H9 (cell line): ENCODE data around the gene COL18A1. TPM values are rescaled to one million over a fixed set of nuclear protein-coding genes. Genes with fewer than 3 reads are reported as not detected.

Experiments used
- DNase-seq: peaks from one replicate; pipeline ENCODE4 v3.0.0-alpha.2; 2017
- H2AFZ ChIP-seq: one replicate; pipeline ENCODE4 v1.6.1; 2013; ENCODE audit warnings: mild to moderate bottlenecking, low read length, control low read depth, moderate library complexity
- H2AK5ac ChIP-seq: 2 replicates; pipeline ENCODE4 v1.6.1; 2013; ENCODE audit warnings: low read length, control low read depth, mixed read lengths; ENCODE audit not compliant: insufficient read length
- H2BK120ac ChIP-seq: one replicate; pipeline ENCODE4 v1.6.1; 2013; ENCODE audit warnings: low read depth, mild to moderate bottlenecking, low read length, control low read depth, inconsistent platforms; ENCODE audit not compliant: poor library complexity, severe bottlenecking
- H2BK12ac ChIP-seq: 2 replicates; pipeline ENCODE4 v1.6.1; 2013; ENCODE audit warnings: low read length, control low read depth, mixed read lengths, low read depth; ENCODE audit not compliant: insufficient read length
- H2BK15ac ChIP-seq: 2 replicates; pipeline ENCODE4 v1.6.1; 2013; ENCODE audit warnings: low read depth, low read length, control low read depth
- H2BK20ac ChIP-seq: one replicate; pipeline ENCODE4 v1.6.1; 2013; ENCODE audit warnings: low read depth, mild to moderate bottlenecking, low read length, control low read depth, inconsistent platforms; ENCODE audit not compliant: poor library complexity, severe bottlenecking
- H2BK5ac ChIP-seq: 2 replicates; pipeline ENCODE4 v1.6.1; 2013; ENCODE audit warnings: low read length, control low read depth, mixed read lengths; ENCODE audit not compliant: insufficient read length
- H3K14ac ChIP-seq: 2 replicates; pipeline ENCODE4 v1.6.1; 2013; ENCODE audit warnings: low read length, control low read depth; ENCODE audit not compliant: insufficient read depth
- H3K18ac ChIP-seq: 2 replicates; pipeline ENCODE4 v1.6.1; 2013; ENCODE audit warnings: low read depth, mild to moderate bottlenecking, mixed read lengths, low read length, control low read depth; ENCODE audit not compliant: insufficient read length
- H3K23ac ChIP-seq: 2 replicates; pipeline ENCODE4 v1.6.1; 2013; ENCODE audit warnings: low read length, control low read depth, mixed read lengths, low read depth; ENCODE audit not compliant: insufficient read length
- H3K23me2 ChIP-seq: 2 replicates; pipeline ENCODE4 v1.6.1; 2013; ENCODE audit warnings: low read depth, mild to moderate bottlenecking, mixed read lengths, low read length, control low read depth; ENCODE audit not compliant: insufficient read length, poor library complexity, severe bottlenecking
- H3K27ac ChIP-seq: 2 replicates; pipeline ENCODE4 v1.5.1; 2013; ENCODE audit warnings: low read length, control low read depth, mixed read lengths, low read depth; ENCODE audit not compliant: insufficient read length
- H3K27me3 ChIP-seq: 2 replicates; pipeline ENCODE4 v1.6.1; 2013; ENCODE audit warnings: low read length, control low read depth, inconsistent platforms; ENCODE audit not compliant: insufficient read depth
- H3K4ac ChIP-seq: 2 replicates; pipeline ENCODE4 v1.6.1; 2013; ENCODE audit warnings: low read depth, mild to moderate bottlenecking, control low read depth, inconsistent platforms, low read length, moderate library complexity
- H3K4me1 ChIP-seq: 2 replicates; pipeline ENCODE4 v1.6.1; 2013; ENCODE audit warnings: low read length, control low read depth, inconsistent platforms; ENCODE audit not compliant: insufficient read depth
- H3K4me2 ChIP-seq: 2 replicates; pipeline ENCODE4 v1.6.1; 2013; ENCODE audit warnings: low read length, control low read depth, mixed read lengths; ENCODE audit not compliant: insufficient read length, insufficient read depth
- H3K56ac ChIP-seq: 2 replicates; pipeline ENCODE4 v1.6.1; 2013; ENCODE audit warnings: low read depth, mild to moderate bottlenecking, mixed read lengths, low read length, control low read depth; ENCODE audit not compliant: insufficient read length
- H3K79me1 ChIP-seq: 2 replicates; pipeline ENCODE4 v1.6.1; 2013; ENCODE audit warnings: low read depth, mild to moderate bottlenecking, moderate library complexity, low read length, control low read depth, inconsistent platforms; ENCODE audit not compliant: insufficient read depth, poor library complexity, severe bottlenecking
- H3K79me2 ChIP-seq: 2 replicates; pipeline ENCODE4 v1.6.1; 2013; ENCODE audit warnings: low read length, control low read depth, inconsistent platforms; ENCODE audit not compliant: insufficient read depth
- H3K9ac ChIP-seq: 2 replicates; pipeline ENCODE4 v1.6.1; 2013; ENCODE audit warnings: low read length, control low read depth, mixed read lengths; ENCODE audit not compliant: insufficient read length; ENCODE audit errors: extremely low read depth
- H3K9me3 ChIP-seq: one replicate; pipeline ENCODE4 v1.6.1; 2013; ENCODE audit warnings: low read depth, low read length, inconsistent platforms; ENCODE audit not compliant: control insufficient read depth
- H3T11ph ChIP-seq: one replicate; pipeline ENCODE4 v1.6.1; 2013; ENCODE audit warnings: mild to moderate bottlenecking, low read length, control low read depth, inconsistent platforms
- H4K20me1 ChIP-seq: one replicate; pipeline ENCODE4 v1.6.1; 2013; ENCODE audit not compliant: control insufficient read depth, insufficient read length, insufficient read depth
- H4K5ac ChIP-seq: 2 replicates; pipeline ENCODE4 v1.6.1; 2013; ENCODE audit warnings: low read depth, mild to moderate bottlenecking, mixed read lengths, low read length, control low read depth; ENCODE audit not compliant: insufficient read length
- H4K8ac ChIP-seq: replicated peaks from 2 replicates; pipeline ENCODE4 v1.6.1; 2013; ENCODE audit warnings: low read length, control low read depth, mixed read lengths, low read depth; ENCODE audit not compliant: insufficient read length
- H4K91ac ChIP-seq: 2 replicates; pipeline ENCODE4 v1.6.1; 2013; ENCODE audit warnings: low read depth, mild to moderate bottlenecking, moderate library complexity, mixed read lengths, low read length, control low read depth; ENCODE audit not compliant: insufficient read length
- H3K27ac Mint-ChIP-seq, 3 experiments: 2 replicates in 2 of 3; 3 replicates in 1 of 3; pipeline ENCODE4 v1.8.0; 2020 to 2021; ENCODE audit warnings: mixed read lengths in 3 of 3, mild to moderate bottlenecking in 1 of 3, moderate library complexity in 1 of 3
- H3K27me3 Mint-ChIP-seq: 2 replicates; pipeline ENCODE4 v1.8.0; 2021; ENCODE audit warnings: low read depth, mild to moderate bottlenecking, moderate library complexity, mixed read lengths
- H3K36me3 Mint-ChIP-seq, 3 experiments: 2 replicates in 2 of 3; 3 replicates in 1 of 3; pipeline ENCODE4 v1.8.0; 2020 to 2021; ENCODE audit warnings: low read depth in 3 of 3, mixed read lengths in 3 of 3; ENCODE audit not compliant: insufficient read depth in 1 of 3
- H3K4me1 Mint-ChIP-seq, 2 experiments: 2 replicates each; pipeline ENCODE4 v1.8.0; 2020; ENCODE audit warnings: mixed read lengths in 2 of 2
- H3K4me3 Mint-ChIP-seq, 2 experiments: 2 replicates in 1 of 2; 3 replicates in 1 of 2; pipeline ENCODE4 v1.8.0; 2020 to 2021; ENCODE audit warnings: mild to moderate bottlenecking in 2 of 2, mixed read lengths in 2 of 2, moderate library complexity in 1 of 2
- H3K9me3 Mint-ChIP-seq, 2 experiments: 2 replicates in 1 of 2; 3 replicates in 1 of 2; pipeline ENCODE4 v1.8.0; 2020; ENCODE audit warnings: mild to moderate bottlenecking in 2 of 2, mixed read lengths in 2 of 2, moderate library complexity in 1 of 2
- WGBS: extraction: QIAGEN DNeasy Blood & Tissue Kit; methylation state at CpG from one replicate; pipeline ENCODE4 v1.1.7; 2013; ENCODE audit warnings: missing lambda C conversion rate, low lambda C conversion rate, mixed read lengths; ENCODE audit not compliant: insufficient read length; ENCODE audit errors: extremely low coverage; 5-methylcytosine and 5-hydroxymethylcytosine counted together
- total RNA-seq: library from RNA; stranded (reverse); gene quantifications from 2 replicates; pipeline ENCODE4 v1.2.1, GENCODE V29; 2021
- TF ChIP-seq, protein P1 (sequence below): fragments of 200-600 bp; sonication (generic); conservative IDR thresholded peaks from 3 replicates; pipeline ENCODE4 v1.8.0; 2021; ENCODE audit warnings: antibody characterized with exemption, mild to moderate bottlenecking

Gene COL18A1
- total RNA-seq, 1 experiment from 2014 or later, result 232 TPM

DNA sequence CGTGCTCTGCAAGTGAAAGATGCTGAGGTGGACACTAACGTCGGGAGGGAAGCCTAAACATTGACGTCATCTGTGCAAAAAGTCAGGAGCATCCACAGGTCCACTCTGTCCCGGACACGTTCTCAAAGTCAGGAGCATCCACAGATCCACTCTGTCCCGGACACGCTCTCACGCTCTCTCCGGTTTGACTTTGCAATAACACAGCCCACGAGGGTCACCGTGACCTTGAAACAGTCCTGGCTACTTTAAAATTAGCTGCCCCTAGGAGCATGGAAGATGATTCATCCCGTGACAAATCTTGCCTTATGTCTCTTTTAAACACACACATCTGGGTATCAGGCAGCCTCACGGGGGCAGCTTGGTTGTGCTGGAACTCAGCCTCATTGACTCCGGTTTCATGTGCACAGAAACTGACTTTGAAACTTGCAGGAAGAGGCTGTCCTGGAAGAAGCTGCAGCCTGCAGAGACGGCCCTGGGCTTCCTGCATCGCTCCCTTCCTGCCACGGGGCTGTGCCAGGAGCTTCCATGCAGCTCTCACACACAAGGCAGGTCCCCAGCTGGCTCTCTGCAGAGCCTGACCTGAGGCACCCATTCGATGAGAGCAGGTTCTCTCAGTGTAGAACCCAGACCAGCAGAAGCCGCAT lies 18.1 kb upstream of the COL18A1 start:
- WGBS, result no CpG with 5 or more reads among the region's 20 CpGs
- Mint-ChIP-seq H3K27me3 (peaks cover 9% of the 10 kb centered on the region), H3K36me3 (peaks cover 0 to 6% (median 0%) of the 10 kb centered on the region in 3 experiments; a peak in 1 of 7 replicates), H3K4me3 (no peak overlapping the region), H3K9me3 (peaks cover 0 to 5% of the 10 kb centered on the region in 2 experiments; a peak in 2 of 5 replicates), H3K27ac (no peak overlapping the region), H3K4me1 (peaks cover 4 to 6% of the 10 kb centered on the region in 2 experiments; a peak in 1 of 4 replicates)
- no peak overlapping the region for H3K18ac ChIP-seq
- no peak overlapping the region for H2BK20ac ChIP-seq
- no peak overlapping the region for H4K5ac ChIP-seq
- no peak for DNase-seq
- no peaks in the 10 kb centered on the region for H3K4me1 ChIP-seq
- H4K20me1 ChIP-seq, result no peaks in the 10 kb centered on the region
- H3K56ac ChIP-seq, result no peak overlapping the region
- H3K14ac ChIP-seq, result no peak overlapping the region
- no peaks in the 10 kb centered on the region for H3K79me2 ChIP-seq
- H2BK120ac ChIP-seq, result no peak overlapping the region
- H2AK5ac ChIP-seq, result no peak overlapping the region
- H3T11ph ChIP-seq, result no peak overlapping the region
- no peak overlapping the region for H3K4ac ChIP-seq
- no peaks in the 10 kb centered on the region for H3K9me3 ChIP-seq
- H3K27me3 ChIP-seq, result no peaks in the 10 kb centered on the region
- H2AFZ ChIP-seq, result no peak overlapping the region
- H2BK5ac ChIP-seq, result no peak overlapping the region
- TF ChIP-seq, protein P1, sequence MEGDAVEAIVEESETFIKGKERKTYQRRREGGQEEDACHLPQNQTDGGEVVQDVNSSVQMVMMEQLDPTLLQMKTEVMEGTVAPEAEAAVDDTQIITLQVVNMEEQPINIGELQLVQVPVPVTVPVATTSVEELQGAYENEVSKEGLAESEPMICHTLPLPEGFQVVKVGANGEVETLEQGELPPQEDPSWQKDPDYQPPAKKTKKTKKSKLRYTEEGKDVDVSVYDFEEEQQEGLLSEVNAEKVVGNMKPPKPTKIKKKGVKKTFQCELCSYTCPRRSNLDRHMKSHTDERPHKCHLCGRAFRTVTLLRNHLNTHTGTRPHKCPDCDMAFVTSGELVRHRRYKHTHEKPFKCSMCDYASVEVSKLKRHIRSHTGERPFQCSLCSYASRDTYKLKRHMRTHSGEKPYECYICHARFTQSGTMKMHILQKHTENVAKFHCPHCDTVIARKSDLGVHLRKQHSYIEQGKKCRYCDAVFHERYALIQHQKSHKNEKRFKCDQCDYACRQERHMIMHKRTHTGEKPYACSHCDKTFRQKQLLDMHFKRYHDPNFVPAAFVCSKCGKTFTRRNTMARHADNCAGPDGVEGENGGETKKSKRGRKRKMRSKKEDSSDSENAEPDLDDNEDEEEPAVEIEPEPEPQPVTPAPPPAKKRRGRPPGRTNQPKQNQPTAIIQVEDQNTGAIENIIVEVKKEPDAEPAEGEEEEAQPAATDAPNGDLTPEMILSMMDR, result no peak
- H3K4me2 ChIP-seq, result no peak overlapping the region
- no peak overlapping the region for H2BK15ac ChIP-seq
- H4K91ac ChIP-seq, result no peak overlapping the region
- H3K27ac ChIP-seq, result no peak overlapping the region
- H3K79me1 ChIP-seq, result no peaks in the 10 kb centered on the region
- no peak overlapping the region for H3K9ac ChIP-seq
- H3K23ac ChIP-seq, result no peak overlapping the region
- H3K23me2 ChIP-seq, result no peaks in the 10 kb centered on the region
- no peak overlapping the region for H2BK12ac ChIP-seq
- H4K8ac ChIP-seq, result no peak overlapping the region
